Measurements from ENCODE around the gene FBLN7. TPM values are rescaled to one million over a fixed set of nuclear protein-coding genes. Genes with fewer than 3 reads are reported as not detected.
"Not testable (repeated sequence)": the region's sequence is repeated elsewhere in the genome, so short reads cannot be mapped to it uniquely, and the experiment has no call there.

Gene FBLN7
- total RNA-seq, 1 donor from 2014 or later, result 0.60 TPM

- TF ChIP-seq CTCF (IDR thresholded peaks at IDR 0.05; ENCODE audit: borderline replicate concordance), result no peak
- Histone ChIP-seq H3K36me3 (peaks cover 65% of the 10 kb centered on the region), H3K27me3 (ENCODE audit: low read depth) (no peaks in the 10 kb centered on the region), H3K9me3 (replicated peaks) (no peaks in the 10 kb centered on the region), H3K27ac (replicated peaks) (no peak overlapping the region), H3K4me3 (no peak overlapping the region), H3K4me1 (no peaks in the 10 kb centered on the region)
- DNase-seq, result no peak
- intact Hi-C loops (cut with micrococcal nuclease), result no loop called here
Measured at GRCh38 chr2:112096098-112096497, 42.1 kb upstream of the FBLN7 start.

- peaks cover 63% of the 10 kb centered on the region for H3K36me3 ChIP-seq
Measured at GRCh38 chr2:112108178-112108832, 29.9 kb upstream of the FBLN7 start.

GRCh38 chr2:112109278-112109677, 28.9 kb upstream of the FBLN7 start:
- Histone ChIP-seq H3K27me3 (ENCODE audit: low read depth) (no peaks in the 10 kb centered on the region), H3K9me3 (replicated peaks) (peaks cover 26% of the 10 kb centered on the region), H3K36me3 (peaks cover 59% of the 10 kb centered on the region), H3K4me1 (no peaks in the 10 kb centered on the region), H3K4me3 (no peak overlapping the region), H3K27ac (replicated peaks) (no peak overlapping the region)
- TF ChIP-seq CTCF (IDR thresholded peaks at IDR 0.05; ENCODE audit: borderline replicate concordance), result no peak
- DNase-seq, result no peak
- intact Hi-C loops (cut with micrococcal nuclease), result no loop called here

More at GRCh38 chr2:112108178-112108832, 29.9 kb upstream of the FBLN7 start:
- TF ChIP-seq CTCF (IDR thresholded peaks at IDR 0.05; ENCODE audit: borderline replicate concordance), result no peak
- Histone ChIP-seq H3K9me3 (replicated peaks) (peaks cover 26% of the 10 kb centered on the region), H3K4me3 (no peak overlapping the region), H3K27me3 (ENCODE audit: low read depth) (no peaks in the 10 kb centered on the region), H3K27ac (replicated peaks) (no peak overlapping the region), H3K4me1 (no peaks in the 10 kb centered on the region)
- no peak for DNase-seq
- intact Hi-C loops (cut with micrococcal nuclease), result no loop called here

GRCh38 chr2:112110966-112111365, 27.2 kb upstream of the FBLN7 start:
- H3K36me3 ChIP-seq, result peaks cover 63% of the 10 kb centered on the region
- no peaks in the 10 kb centered on the region for H3K4me1 ChIP-seq
- no peak overlapping the region for H3K4me3 ChIP-seq
- no peaks in the 10 kb centered on the region for H3K27me3 ChIP-seq (ENCODE audit: low read depth)
- DNase-seq, result no peak
- no peak for TF ChIP-seq CTCF (IDR thresholded peaks at IDR 0.05; ENCODE audit: borderline replicate concordance)
- intact Hi-C loops (cut with micrococcal nuclease), result no loop called here
- peaks cover 26% of the 10 kb centered on the region for H3K9me3 ChIP-seq (replicated peaks)
- no peak overlapping the region for H3K27ac ChIP-seq (replicated peaks)

- H3K27ac ChIP-seq (replicated peaks); intact Hi-C loops (cut with micrococcal nuclease); DNase-seq; H3K4me3 ChIP-seq; H3K27me3 ChIP-seq (ENCODE audit: low read depth); H3K4me1 ChIP-seq: not testable (repeated sequence)
- Histone ChIP-seq H3K9me3 (replicated peaks) (peaks cover 18% of the 10 kb centered on the region), H3K36me3 (peaks cover 69% of the 10 kb centered on the region)
Measured at GRCh38 chr2:112113354-112113753, 24.8 kb upstream of the FBLN7 start.

- H3K4me3 ChIP-seq, result no peak overlapping the region
- no peak for DNase-seq
- intact Hi-C loops (cut with micrococcal nuclease), result no loop called here
- no peaks in the 10 kb centered on the region for H3K27me3 ChIP-seq (ENCODE audit: low read depth)
- H3K9me3 ChIP-seq (replicated peaks), result no peaks in the 10 kb centered on the region
- H3K27ac ChIP-seq (replicated peaks), result no peak overlapping the region
- no peak for TF ChIP-seq CTCF (IDR thresholded peaks at IDR 0.05; ENCODE audit: borderline replicate concordance)
- H3K4me1 ChIP-seq, result no peaks in the 10 kb centered on the region
- peaks cover 26% of the 10 kb centered on the region for H3K36me3 ChIP-seq
Measured at GRCh38 chr2:112118148-112118547, 20.0 kb upstream of the FBLN7 start.

Measured in left ventricle myocardium inferior (tissue), 1 donor.